Measurements from ENCODE around the gene TEN1.

The TEN1 gene

DNA sequence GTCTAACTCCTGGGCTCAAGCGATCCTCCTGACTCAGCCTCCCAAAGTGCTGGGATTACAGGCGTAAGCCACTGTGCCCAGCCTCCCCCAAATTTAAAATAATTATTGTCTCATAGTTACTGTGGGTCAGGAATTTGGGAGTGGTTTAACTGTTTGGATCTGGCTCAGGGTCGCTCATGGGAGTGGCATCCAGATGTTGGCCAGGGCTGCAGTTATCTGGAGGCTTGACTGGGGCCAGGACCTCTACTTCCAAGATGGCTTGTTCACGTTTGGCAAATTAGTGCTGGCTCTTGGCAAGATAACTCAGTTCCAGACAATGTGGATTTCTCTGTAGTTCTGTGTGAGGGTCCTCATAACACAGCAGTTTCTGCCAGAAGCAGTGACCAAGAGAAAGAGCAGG is 8.0 kb downstream of the TEN1 start:
- TF ChIP-seq, protein P1, sequence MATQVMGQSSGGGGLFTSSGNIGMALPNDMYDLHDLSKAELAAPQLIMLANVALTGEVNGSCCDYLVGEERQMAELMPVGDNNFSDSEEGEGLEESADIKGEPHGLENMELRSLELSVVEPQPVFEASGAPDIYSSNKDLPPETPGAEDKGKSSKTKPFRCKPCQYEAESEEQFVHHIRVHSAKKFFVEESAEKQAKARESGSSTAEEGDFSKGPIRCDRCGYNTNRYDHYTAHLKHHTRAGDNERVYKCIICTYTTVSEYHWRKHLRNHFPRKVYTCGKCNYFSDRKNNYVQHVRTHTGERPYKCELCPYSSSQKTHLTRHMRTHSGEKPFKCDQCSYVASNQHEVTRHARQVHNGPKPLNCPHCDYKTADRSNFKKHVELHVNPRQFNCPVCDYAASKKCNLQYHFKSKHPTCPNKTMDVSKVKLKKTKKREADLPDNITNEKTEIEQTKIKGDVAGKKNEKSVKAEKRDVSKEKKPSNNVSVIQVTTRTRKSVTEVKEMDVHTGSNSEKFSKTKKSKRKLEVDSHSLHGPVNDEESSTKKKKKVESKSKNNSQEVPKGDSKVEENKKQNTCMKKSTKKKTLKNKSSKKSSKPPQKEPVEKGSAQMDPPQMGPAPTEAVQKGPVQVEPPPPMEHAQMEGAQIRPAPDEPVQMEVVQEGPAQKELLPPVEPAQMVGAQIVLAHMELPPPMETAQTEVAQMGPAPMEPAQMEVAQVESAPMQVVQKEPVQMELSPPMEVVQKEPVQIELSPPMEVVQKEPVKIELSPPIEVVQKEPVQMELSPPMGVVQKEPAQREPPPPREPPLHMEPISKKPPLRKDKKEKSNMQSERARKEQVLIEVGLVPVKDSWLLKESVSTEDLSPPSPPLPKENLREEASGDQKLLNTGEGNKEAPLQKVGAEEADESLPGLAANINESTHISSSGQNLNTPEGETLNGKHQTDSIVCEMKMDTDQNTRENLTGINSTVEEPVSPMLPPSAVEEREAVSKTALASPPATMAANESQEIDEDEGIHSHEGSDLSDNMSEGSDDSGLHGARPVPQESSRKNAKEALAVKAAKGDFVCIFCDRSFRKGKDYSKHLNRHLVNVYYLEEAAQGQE (IDR thresholded peaks at IDR 0.05; ENCODE audit: insufficient read depth in 1 of 2, low read depth in 2 of 2, low read length in 2 of 2): no peak
- TF ChIP-seq SIN3A (IDR thresholded peaks at IDR 0.05; ENCODE audit: borderline replicate concordance, insufficient read depth, low read length): no peak
- no peak for TF ChIP-seq FOXP2 (optimal IDR thresholded peaks at IDR 0.05; ENCODE audit: borderline replicate concordance, extremely low read depth, extremely low read length, insufficient read depth)
- TF ChIP-seq POLR2AphosphoS5 (IDR thresholded peaks at IDR 0.05; ENCODE audit: low read depth, low read length): no peak
- TF ChIP-seq TAF1 (IDR thresholded peaks at IDR 0.05; ENCODE audit: borderline replicate concordance, insufficient read depth, low read length): no peak

DNA sequence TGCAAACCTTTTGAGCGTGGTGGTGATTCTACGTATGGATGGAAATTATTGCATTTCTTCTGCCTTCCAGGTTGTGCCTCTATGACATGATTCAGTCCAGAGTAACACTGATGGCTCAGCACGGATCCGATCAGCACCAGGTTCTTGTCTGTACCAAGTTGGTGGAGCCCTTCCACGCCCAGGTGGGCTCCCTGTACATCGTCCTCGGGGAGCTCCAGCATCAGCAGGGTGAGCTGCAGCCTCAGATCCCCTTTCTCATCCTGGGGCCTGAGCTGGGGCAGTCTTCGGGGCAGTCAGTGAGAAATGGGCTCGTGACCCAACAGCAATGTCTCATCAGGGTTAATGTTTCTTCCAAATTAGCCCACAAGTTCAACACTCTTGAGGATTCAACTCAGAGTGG is 12.4 kb downstream of the TEN1 start:
- TF ChIP-seq, protein P1 (IDR thresholded peaks at IDR 0.05; ENCODE audit: insufficient read depth in 1 of 2, low read depth in 2 of 2, low read length in 2 of 2): no peak
- TF ChIP-seq FOXP2 (optimal IDR thresholded peaks at IDR 0.05; ENCODE audit: borderline replicate concordance, extremely low read depth, extremely low read length, insufficient read depth) (no peak), POLR2AphosphoS5 (IDR thresholded peaks at IDR 0.05; ENCODE audit: low read depth, low read length) (no peak), SIN3A (IDR thresholded peaks at IDR 0.05; ENCODE audit: borderline replicate concordance, insufficient read depth, low read length) (no peak), TAF1 (IDR thresholded peaks at IDR 0.05; ENCODE audit: borderline replicate concordance, insufficient read depth, low read length) (no peak)

DNA sequence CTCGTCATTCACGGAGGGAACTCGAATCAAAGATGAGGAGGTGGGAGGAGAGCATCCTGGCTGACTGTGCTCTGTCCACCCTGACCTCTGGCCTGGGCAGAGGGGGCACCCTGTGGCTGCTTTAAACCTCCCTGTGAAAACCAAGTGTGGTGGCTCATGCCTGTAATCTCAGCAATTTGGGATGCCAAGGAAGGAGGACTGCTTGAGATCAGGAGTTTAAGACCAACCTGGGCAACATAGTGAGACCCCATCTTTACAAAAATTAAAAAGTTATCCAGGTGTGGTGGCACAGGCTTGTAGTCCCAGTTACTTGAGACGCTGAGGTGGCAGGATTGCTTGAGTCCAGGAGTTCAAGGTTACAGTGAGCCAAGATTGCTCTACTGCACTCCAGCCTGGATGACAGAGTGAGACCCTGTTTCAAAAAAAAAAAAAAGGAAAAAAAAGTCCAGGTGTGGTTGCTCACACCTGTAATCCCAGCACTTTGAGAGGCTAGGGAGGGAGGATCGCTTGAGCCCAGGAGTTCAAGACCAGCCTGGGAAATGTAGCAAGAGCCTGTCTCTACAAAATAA is 15.8 kb downstream of the TEN1 start:
- no peak for TF ChIP-seq POLR2AphosphoS5 (IDR thresholded peaks at IDR 0.05; ENCODE audit: low read depth, low read length)
- no peak for TF ChIP-seq TAF1 (IDR thresholded peaks at IDR 0.05; ENCODE audit: borderline replicate concordance, insufficient read depth, low read length)
- no peak for TF ChIP-seq FOXP2 (optimal IDR thresholded peaks at IDR 0.05; ENCODE audit: borderline replicate concordance, extremely low read depth, extremely low read length, insufficient read depth)
- TF ChIP-seq SIN3A (IDR thresholded peaks at IDR 0.05; ENCODE audit: borderline replicate concordance, insufficient read depth, low read length): no peak
- TF ChIP-seq, protein P1 (IDR thresholded peaks at IDR 0.05; ENCODE audit: insufficient read depth in 1 of 2, low read depth in 2 of 2, low read length in 2 of 2): no peak

DNA sequence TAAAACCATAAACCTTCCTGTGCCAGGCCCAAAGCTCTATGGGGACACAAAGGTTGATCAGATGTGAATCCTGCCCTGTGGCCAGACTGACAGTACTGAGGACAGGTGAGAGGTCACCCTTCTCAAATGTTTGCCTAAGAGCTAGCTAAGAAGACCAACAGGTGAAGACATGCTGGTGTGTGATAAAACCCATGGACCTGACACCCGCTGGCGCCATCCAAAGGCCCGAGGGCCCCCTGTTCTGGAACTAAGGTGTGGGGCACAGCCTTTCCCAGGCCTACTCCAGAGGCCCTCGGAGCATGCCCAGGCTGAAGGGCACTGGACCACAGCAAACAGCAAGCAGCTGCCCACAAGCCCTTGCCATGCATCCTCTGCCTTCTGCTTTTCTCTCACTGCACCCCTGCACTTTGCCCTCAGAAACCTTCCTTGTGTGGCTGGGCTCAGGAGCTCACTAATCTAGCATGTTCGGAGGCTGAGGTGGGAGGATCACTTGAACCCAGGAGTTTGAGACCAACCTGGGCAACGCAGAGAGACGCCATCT is 16.4 kb downstream of the TEN1 start:
- TF ChIP-seq TAF1 (IDR thresholded peaks at IDR 0.05; ENCODE audit: borderline replicate concordance, insufficient read depth, low read length): no peak
- no peak for TF ChIP-seq POLR2AphosphoS5 (IDR thresholded peaks at IDR 0.05; ENCODE audit: low read depth, low read length)
- no peak for TF ChIP-seq SIN3A (IDR thresholded peaks at IDR 0.05; ENCODE audit: borderline replicate concordance, insufficient read depth, low read length)
- no peak for TF ChIP-seq FOXP2 (optimal IDR thresholded peaks at IDR 0.05; ENCODE audit: borderline replicate concordance, extremely low read depth, extremely low read length, insufficient read depth)
- TF ChIP-seq, protein P1 (IDR thresholded peaks at IDR 0.05; ENCODE audit: insufficient read depth in 1 of 2, low read depth in 2 of 2, low read length in 2 of 2): no peak

Measured in PFSK-1 (cell line).